GF-D8 (cell line): ENCODE measurements around the gene ZFAND6.
"Not testable (repeated sequence)": the region's sequence is repeated elsewhere in the genome, so short reads cannot be mapped to it uniquely, and the experiment has no call there.

Experiments used
- DNase-seq: peaks from one replicate; lab custom pipeline; 2025; lab: John Stamatoyannopoulos, UW

The ZFAND6 gene

DNA sequence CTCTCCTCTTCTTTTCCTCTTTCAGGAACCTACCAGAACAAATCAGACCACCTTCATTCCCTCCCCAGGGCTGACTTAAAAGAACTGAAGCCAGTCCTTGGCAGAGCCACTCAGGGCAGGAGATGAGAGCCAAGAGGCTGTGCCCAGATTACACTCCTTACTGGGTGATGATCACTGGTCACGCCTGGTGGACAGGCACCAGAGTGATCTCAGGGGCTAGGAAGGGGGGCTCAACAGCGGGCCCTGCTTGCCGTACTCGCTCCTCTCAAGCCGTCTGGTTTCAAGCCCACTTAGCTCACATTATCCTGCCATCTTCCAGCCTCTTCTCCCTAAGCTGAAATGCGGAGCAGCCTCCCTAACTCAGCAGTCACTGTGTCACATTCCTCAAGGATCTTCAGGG, 91.7 kb downstream of the ZFAND6 start:
- no peak for DNase-seq

DNA sequence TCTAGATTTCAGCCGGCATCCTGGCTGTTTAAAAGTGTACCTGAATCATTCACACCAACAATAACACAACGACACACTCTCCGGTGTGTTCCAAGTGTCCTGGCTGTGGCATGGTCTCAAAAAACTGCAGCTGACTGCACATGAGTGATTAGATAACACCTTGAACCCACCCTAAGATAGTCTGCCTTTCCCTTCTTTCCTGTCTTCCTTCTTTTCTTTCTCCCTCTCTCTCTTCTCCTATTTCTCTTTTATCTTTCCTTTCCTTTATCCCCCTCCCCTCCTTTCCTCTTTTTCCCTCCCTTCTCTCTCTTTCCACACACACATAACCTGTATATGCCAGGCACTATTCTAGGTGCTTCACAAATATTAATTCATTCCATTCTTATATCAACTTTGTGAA, 92.1 kb downstream of the ZFAND6 start:
- no peak for DNase-seq

DNA sequence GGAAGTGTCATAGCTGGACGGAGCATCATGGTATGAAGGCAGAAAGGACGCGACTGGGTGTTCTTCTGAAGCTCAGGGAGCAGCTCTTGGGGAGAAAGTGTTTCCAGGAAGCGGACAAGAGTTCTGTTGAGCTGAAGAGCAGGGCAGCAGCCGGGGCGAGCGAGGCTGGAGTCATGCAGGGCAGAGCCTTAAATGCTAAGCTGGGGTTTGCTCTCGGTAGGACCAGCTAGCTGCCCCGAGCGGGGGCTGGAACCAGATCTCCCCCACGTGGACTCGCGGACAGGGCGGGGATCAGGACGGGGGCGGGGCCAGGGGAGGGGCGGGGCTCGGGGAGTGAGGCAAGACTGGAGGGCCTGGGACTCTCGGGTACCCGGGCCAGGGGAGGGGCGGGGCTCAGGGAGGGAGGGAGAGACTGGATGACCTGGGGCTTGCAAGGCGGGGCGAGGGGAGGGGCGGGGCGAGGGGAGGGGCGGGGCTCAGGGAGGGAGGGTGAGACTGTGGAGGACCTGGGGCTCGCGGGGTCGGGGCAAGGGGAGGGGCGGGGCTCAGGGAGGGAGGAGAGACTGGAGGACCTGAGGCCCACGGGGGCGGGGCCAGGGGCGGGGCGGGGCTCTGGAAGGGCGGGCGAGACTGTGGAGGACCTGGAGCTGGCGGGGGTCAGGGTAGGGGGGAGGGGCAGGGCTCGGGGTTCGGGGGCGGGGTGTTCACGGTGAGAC, 92.9 kb downstream of the ZFAND6 start:
- peak; percentile 78 for DNase-seq

DNA sequence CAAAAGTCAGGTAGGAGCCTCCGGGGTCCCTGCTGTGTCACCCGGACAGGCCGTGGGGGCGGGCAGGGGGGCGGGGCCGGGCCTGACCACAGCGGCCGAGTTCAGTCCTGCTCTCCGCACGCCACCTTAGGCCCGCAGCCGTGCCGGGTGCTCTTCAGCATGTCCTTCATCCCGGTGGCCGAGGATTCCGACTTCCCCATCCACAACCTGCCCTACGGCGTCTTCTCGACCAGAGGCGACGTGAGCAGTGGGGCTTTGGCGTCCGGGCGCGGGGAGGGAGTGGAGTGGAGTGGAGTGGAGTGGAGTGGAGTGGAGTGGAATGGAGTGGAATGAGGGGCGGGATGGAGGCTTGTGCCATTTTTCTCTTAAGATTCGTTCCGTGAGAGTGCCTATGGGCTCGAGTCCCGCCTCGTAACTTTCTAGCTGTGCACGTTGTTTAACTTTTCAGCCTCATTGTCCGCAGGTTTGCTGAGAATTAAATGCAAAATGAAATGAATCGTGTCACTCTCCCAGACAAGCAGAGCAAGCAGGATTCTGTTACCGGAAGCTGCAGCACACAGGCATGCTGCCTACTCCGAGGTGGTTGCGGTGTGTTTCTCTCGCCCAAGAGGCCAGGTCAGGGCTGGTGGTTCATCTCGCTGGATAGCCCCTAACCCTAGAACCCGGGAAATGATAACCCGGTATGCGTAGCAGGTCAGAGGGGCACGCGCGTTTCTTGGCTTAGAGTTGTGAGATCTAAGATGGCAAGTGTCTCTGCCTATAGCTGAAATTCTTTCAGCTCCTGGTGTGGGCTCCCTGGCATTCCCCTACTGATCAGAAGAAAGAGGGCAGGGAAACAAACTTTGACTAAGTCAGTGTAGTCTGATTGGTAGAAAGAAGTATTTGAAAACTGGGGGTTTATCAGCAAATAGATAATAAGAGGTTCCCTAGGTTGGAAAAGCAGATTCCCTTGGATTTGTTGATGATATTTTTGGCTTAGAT, 93.7 kb downstream of the ZFAND6 start, which contains the start of gene FAH:
FAH (plus strand) TSS at position 104 of the 981 bp plus-strand sequence; CDS start at position 160, 56 bp downstream.
- DNase-seq: peak; percentile 70

DNA sequence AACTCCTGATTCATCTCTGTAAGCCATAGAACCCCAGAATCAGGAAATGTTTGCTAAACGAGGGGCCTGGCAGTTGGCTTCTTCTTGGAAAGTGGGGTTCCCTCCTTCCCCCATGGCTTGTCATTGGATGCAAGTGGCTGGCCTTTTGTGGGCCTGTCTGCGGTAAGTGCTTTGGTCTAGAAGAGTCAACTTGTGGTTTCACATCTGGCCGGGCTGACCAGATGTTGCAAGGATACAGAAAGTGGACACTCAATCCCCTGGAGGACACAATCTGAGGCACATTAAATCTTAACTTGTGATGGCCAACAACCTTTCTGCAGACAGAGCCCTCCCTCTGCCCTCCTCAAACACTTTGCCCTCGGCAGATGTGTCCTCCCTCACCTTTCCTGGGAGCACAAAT, 94.4 kb downstream of the ZFAND6 start:
- DNase-seq: peak; percentile 34

DNA sequence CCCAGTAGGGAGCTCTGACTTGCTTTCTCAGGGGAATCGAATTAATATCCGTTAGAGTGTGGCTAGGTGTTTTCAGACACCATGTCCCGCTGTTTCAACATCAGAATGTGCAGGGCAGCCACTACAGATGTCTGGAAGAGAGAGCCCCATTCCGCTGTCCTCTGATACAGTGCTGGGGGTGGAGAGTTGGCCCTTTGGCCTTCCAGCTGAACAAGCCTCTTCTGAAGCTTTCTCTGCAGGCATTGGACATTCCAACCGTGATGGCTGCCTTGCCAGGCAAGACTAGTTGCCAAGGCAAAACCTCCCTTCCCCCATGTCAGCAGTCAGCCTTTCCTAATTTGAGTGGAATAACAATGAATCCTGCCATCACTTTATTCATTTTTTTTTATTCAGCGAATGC, 94.9 kb downstream of the ZFAND6 start:
- no peak for DNase-seq

DNA sequence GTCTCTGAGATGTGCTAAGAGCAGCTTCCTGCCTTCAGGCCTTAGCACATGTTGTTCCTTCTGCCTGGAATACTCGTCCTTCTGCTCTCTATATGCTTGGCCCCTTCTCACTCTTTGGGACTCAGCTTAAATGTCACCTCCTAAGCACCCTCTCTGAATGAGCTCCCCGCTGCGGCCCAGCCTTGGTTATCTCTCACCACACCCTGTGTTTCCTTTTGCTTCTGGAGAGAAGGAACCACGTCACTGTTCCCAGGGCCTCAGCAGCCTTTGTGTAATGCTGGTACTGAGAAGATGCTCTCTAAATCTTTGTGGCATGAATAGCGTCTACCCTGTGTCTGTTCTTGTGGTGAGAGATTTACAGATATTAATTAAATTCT, 95.5 kb downstream of the ZFAND6 start:
- DNase-seq: no peak

DNA sequence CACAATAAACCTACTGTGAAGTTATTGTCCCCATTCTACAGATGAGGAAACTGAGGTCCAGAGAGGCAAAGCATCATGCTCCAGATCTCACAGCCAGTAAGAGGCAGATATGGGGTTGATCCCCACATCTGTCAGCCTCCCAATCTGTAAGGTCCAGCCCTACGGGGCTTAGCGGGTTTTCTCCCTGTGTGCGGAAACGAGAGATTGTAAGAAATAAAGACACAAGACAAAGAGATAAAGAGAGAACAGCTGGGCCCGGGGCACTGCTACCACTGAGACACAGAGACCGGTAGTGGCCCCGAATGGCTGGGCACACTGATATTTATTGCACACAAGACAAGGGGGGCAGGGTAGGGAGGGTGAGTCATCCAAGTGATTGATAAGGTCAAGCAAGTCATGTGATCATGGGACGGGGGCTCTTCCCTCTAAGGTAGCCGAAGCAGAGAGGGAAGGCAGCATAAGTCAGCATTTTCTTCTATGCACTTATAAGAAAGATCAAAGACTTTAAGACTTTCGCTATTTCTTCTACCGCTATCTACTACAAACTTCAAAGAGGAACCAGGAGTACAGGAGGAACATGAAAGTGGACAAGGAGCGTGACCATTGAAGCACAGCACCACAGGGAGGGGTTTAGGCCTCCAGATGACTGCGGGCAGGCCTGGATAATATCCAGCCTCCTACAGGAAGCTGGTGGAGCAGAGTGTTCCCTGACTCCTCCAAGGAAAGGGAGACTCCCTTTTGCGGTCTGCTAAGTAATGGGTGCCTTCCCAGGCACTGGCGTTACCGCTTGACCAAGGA, 96.1 kb downstream of the ZFAND6 start:
- not testable (repeated sequence) for DNase-seq

DNA sequence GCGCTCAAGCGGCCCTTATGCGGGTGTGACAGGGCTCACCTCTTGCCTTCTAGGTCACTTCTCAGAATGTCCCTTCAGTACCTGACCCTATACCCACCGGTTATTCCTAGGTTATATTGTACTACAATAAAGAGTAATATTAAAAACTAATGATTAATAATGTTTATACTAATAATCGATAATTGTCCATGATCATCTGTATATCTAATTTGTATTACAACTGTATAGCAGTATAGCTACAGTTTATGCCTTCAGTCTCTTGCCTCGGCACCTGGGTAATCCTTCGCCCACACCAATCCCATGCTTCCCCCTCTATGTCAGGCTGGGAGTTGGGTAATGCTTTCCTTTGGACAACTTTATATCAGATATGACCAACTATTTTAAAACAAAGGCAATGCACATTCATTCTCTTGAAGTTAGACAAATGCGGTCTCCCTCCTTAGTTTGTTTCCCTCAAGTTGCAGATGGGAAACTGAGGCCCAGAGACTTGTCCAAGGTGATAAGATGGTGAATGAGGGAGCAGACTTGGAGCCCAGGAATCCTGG, 96.8 kb downstream of the ZFAND6 start:
- DNase-seq: no peak

DNA sequence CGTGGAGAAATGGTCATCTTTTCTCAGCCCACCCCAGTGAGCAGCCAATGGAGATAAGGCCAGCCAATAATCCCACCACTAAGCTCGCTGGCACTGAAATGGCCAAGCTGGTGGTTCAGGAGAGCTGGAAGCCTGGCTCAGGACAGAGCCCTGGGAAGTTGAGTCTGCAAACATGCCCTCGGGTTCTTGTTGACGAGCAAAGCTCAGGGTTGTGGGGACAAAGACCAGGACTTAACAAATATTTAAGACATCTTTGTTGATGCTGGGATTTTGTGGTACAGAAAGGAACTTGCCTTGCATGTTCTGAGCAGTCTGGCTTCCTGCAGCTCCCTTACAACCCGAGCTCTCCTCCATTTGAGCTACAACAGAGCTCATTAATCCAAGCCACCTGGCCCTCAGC, 97.7 kb downstream of the ZFAND6 start:
- DNase-seq: no peak

DNA sequence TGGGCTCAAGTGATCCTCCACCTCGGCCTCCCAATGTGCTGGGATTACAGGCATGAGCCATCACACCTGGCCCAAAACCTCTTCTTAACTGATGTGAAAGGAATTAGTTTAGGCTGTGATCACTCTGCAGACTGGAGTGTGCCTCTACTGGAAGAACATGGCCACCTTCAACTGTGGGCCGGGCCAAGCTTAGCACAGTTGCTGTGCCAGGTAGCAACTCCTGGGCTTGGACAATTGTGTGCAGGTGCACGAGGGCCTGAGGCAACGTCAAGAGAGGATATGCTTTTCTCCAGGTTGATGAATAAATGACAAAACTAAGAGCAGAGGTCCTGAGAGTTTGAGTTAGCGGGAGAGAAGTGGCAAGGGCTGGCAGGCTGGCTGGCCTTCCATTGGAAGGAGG, 99.8 kb downstream of the ZFAND6 start:
- DNase-seq: no peak

DNA sequence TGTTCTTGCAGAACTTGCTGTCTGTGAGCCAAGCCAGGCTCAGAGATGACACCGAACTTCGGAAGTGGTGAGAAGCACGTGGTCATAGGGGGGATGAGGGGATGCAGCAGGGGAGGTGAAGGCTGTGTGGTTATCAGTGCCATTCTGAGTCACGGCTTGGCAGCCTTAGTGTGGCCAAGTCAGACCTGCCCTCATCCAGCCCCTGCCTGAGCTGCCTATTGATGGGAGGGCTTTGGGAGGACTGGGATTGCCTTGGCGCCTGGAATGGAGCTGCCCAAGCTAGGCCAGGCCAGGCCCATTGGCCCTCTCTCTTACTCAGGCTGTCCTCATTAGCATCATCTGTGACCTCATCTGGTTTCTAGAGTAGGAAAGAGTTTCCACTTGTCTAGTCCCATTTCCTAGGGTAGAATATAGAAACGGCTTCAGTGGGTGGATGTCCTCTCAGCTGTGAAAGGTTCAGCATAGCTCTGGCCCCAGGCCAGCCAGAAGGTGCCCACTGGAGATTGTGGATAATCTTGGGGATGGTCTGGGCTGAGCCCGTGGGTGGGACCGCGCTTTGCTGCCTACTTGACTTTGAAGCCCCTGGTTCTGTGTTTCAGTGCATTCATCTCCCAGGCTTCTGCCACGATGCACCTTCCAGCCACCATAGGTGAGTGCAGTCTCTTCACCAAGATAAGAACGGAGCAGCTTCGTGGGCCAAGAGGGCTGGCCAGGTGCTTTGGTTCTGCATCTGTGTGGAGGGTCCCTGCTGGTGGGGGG, 100.5 kb downstream of the ZFAND6 start:
- DNase-seq: no peak

DNA sequence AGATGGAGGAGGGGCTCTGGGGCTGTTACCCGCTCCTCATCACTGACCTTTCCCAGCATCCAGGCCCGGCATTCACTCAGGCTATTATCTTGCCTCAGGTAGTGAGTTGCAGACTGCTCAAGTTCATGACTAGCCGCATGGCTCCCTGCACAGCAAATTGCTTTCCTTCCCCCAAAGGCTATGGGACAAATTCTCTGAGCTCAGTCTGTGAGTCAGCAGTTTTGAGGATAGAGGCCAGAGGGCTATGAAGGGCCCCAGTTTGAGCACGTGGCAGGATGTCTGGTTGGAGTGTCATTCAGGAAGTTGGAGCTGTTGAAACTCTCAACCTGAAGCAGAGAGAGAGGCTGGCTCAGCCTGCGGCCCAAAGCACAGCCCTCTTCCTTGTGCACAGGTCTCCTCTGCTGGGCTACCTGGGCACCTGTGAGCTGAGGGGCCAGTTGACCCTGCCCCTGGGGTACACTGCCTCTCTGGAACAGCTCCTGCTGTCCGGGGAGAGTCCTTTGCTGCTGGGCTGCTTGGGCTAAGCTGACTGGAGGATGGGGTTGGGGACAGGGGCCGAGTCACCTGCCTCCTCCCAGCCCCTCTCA, 101.2 kb downstream of the ZFAND6 start:
- peak; percentile 94 for DNase-seq

DNA sequence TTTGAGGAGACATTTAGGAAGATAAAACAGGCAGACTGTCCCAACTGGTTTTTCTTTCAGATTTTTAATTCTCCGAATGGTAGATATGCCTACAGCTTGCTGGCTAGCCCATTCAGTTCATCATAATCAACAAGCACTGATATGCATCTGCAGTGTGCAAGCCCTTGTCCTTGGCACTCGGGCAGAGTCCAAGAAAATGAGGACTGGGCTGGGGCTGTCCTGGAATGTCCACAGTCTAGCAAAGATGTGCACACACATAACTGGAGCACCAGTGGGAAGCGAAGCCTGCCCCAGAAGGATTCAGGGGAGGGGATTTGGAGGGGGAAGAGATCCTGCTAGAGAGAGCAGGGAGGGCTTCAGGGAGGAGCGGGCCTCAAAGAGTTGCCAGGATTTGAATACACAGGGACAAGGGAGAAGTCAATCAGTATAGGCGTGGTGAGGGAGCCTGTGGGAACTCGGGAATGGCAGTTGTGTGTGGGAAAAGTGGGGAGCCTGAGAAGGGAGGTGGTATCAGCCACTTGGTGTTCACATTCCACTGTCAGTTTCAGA, 102.1 kb downstream of the ZFAND6 start:
- no peak for DNase-seq

DNA sequence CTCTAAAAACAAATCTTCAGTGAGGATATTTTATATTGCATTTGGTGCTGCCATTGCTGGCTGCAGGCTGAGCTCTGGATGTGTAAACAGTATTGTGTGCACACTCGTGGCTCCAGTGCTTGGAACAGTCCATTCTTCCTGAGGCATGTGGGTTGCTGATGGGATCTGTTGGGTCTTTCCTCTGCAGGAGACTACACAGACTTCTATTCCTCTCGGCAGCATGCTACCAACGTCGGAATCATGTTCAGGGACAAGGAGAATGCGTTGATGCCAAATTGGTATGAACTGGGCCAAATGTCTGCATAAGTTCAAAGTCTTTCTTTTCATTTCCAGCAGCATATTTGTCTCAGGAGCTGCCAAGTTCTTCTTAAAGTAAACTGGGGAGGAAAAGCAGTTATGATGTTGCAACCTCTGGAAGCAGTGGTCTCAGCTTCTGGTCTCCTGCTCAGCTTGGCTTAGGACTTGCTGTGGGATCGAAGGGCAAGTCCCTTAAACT, 102.6 kb downstream of the ZFAND6 start:
- no peak for DNase-seq

DNA sequence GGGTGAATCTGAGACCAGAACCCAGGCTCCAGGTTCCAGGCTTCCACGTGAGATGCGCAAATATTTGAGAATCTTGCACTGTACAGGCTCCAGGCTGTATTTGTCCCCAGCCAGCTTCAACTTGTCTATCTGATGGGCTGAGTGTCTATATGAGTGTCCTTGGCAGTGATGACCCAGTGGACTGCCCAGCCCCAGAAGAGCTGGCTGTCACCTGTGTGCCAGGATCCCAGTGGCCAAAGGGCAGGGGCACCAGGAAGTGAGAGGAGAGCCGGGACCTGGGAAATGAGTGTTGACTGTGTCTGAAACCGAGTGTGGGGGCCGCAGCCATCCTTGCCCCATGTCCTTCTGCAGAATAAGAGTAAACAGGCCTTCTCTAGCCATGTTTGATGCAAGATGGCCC, 103.7 kb downstream of the ZFAND6 start:
- DNase-seq: no peak

DNA sequence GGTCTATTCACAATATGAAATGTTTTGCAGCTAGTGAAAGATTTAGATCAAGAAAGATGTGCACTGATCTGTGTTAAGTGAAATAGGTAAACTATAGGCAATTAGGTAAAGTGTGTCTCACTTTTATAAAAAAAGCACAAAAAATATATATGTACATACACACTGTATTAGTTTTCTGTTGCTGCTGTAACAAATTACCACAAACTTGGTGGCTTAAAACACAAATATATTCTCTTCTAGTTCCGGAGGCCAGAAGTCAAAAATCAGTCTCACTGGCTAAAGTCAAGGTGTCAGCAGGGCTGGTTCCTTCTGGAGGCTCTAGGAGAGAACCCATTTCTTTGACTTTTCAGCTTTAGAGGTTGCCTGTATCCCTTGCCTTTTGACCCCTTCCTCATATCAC, 104.4 kb downstream of the ZFAND6 start:
- DNase-seq: no peak

DNA sequence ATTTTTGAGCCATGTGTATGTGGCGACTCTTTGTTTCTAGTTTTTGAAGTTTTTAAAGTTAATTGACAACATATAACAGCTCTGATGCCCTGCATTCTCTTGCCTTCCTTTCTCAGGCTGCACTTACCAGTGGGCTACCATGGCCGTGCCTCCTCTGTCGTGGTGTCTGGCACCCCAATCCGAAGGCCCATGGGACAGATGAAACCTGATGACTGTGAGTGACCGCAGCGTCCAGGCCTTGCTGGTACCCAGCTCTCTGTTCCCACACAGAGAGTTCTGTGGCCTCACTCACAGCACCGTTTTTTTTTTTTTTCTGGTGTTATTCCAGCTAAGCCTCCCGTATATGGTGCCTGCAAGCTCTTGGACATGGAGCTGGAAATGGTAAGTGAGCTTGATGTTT, 108.5 kb downstream of the ZFAND6 start:
- DNase-seq: no peak

DNA sequence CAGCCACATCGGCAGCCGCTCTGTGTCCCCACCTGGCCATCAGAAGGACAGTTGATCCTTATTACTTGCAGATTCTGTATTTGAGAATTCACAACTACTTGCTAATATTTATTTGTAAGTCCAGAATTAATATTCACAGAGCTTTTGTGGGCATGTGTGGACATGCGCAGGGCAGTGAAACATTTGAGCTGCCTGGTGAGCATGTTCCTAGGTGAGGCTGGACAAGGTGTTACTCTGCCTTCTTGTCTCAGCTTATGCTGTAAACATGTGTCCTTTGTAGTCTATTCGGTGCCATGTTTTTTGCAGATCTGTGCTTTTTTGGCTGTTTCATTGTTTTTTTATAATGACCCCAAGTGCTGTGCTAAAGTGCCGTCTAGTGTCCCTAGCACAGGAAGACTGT, 108.9 kb downstream of the ZFAND6 start:
- DNase-seq: no peak

DNA sequence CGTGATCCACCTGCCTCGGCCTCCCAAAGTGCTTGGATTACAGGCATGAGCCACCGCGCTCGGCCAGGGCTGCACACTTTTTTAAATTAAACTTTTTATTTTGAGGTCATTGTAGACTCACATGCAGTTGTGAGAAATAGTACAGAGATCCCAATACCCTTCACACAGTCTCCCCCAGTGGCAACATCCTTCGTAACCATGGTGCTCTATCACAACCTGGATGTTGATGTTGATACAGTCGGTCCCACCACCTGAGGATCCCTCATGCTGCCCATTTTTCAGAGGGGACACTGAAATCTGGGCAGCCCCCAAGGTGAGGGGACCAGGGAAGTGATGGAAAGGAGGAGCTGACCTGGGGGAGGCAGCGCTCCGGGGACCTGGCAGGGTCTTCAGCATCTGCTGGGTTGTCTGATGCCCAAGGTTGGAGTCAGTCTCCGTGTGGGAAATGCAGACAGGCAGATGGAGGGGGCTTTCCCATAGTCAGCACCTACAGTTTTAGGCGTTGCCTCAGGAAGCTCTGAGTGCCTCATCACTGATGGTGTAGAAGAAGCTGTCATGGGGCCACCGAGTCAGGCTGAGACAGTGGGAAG, 110.4 kb downstream of the ZFAND6 start:
- DNase-seq: no peak
